Activated CD4-positive, alpha-beta T cell treated with anti-CD3 and anti-CD28 coated beads, Interleukin-10, Interleukin-2, amounts not matched to agents 100 ng/mL and 50 ng/mL, durations not matched to agents 16 hours and 8 hours (primary cell): ENCODE data around the gene HPS5.
A peak's percentile ranks its signal among the peaks of the same experiment; 100 is the strongest.
"Not testable (repeated sequence)": the region's sequence is repeated elsewhere in the genome, so short reads cannot be mapped to it uniquely, and the experiment has no call there.

Source experiments
- DNase-seq: peaks from one replicate; pipeline ENCODE4 v3.0.0-alpha.2; 2020

HPS5 gene

DNA sequence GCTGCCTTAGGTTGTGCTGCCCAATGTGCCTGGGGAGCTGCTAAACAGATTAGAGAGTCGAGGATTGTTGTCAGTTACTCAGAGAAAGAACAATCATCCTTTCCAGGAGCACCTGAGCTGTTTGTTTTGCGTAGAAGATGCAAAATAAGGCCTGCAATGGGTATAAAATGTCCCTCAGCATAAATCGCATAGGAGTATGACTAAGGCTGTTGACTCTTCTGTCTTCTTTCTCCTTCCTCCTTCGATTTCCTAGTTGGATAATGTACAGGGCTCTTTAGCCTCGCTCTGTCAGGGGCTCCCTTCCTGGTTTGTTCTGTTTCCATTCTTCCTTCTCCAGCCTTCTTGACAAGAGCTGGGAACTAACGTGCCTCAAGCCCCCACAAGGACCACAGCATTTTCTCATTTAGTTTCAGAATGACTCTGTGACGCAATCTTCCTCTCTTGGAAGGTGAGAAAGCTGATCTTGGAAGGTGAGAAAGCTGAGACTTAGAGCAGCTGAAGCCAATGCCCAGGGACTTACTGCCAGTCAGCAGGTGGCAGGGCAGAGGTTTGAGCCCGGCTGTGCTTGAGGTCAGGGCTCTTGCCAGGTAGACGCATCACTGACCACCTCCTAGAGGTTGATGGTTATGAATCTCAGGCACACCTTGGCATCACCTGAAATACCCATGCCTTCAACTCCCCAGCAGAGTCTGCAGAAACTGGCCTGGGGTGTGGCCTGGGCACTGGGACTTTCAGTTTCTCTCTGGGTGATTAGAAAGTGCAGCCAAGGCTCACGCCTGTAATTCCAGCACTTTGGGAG is 54.4 kb downstream of the HPS5 start:
- not testable (repeated sequence) for DNase-seq

DNA sequence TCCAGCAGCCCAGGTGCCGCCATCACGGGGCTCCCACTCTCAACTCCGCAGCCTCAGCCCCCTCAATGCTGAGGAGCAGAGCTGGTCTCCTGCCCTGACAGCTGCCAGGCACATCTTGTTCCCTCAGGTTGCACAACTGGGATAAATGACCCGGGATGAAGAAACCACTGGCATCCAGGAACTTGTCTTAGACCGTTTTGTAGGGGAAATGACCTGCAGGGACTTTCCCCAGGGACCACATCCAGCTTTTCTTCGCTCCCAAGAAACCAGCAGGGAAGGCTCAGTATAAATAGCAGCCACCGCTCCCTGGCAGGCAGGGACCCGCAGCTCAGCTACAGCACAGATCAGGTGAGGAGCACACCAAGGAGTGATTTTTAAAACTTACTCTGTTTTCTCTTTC is 56.0 kb downstream of the HPS5 start, which contains the start of gene SAA1:
SAA1 (plus strand) TSS at position 316 of the 400 bp plus-strand sequence. CDS start 624 bp downstream, outside the sequence.
- no peak for DNase-seq

DNA sequence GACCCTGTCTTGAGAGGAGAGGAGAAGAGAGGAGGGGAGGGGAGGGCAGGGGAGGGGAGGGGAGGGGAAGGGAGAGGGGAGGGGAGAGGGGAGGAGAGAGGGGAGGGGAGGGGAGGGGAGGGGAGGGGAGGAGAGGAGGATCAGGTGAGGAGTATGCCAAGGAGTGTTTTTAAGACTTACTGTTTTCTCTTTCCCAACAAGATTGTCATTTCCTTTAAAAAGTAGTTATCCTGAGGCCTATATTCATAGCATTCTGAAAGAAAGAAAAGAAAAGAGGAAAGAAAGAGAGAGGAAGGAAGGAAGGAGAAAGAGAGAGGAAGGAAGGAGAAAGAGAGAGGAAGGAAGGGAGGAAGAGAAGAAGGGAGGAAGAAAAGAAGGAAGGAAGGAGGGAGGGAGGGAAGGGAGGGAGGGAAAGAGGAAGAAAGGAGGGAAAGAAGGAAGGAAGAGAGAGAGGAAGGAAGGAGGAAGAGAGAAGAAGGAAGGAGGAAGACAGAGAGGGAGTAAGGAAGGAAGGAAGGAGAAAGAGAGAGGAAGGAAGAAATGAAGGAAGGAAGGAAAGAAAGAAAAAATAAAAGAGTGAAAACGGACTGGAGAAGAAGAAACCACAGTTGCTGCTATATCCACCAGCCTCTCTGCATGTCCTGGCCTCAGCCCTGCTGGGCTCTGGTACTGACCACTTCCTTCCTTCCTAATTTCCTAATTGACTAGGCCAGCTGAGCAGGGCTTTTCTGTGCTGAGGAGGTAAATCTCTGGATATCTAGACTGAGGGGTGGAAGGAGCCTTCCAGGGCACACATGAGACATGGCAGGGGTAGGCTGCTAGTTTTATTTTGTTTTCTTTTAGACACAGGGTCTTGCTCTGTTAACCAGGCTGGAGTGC is 57.0 kb downstream of the HPS5 start:
- no peak for DNase-seq

DNA sequence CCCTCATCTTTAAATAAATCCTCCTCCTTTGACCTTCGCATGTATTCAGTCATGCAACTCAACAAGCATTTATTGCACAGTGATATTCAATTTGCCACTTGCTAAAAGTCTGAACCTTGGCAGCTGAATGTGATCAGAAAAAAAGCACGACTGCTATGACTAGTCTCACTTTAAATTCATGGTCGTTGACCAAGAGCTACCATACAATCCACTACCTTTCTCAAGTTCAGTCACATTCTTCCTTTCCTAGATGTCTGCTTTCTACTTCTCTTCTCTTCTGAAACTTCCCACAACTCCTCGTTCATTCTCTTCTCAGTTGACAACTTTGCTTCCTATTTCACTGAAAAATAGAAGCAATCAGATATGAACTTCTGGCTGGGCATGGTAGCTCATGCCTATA is 57.9 kb downstream of the HPS5 start:
- DNase-seq, result peak; percentile 50

- DNase-seq, result not testable (repeated sequence)
Observed at GRCh38 chr11:18262681-18263350, 59.1 kb downstream of the HPS5 start.

DNA sequence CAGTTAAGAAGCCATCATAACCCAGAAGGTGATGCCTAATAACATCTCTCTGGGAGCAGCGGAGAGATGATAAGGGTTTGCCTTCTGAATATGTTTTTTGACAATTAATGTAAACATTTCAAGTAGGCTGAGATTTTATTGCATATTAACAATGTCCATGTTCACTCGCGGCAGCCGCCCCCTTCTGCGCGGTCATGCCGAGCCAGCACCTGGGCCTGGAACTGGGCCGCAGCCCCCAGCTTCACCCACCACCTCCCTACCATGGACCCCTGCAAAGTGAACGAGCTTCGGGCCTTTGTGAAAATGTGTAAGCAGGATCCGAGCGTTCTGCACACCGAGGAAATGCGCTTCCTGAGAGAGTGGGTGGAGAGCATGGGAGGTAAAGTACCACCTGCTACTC is 60.2 kb downstream of the HPS5 start:
- DNase-seq, result no peak

DNA sequence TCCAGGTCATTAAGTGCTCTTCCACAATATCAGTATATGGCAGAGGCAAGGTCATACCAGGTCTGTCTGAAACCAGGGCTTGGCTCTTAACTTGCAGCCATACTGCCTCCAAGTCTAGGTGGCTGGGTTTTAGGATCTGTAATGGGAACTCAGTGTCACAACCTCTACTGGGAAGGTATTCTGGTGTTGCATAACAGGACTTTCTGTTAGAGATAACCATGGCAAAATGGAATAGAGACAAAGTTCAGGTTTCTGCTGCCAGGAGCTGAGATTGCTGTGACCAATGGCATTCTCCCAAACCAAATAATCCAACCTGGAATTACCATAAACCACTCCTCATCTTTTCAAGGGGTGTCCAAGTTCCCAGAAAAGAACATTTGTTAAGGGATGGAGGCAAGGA is 62.7 kb downstream of the HPS5 start:
- DNase-seq, result no peak

GRCh38 chr11:18254781-18255361 is 67.1 kb downstream of the HPS5 start:
- no peak for DNase-seq

- no peak for DNase-seq
Observed at GRCh38 chr11:18253778-18254338, 68.1 kb downstream of the HPS5 start.

DNA sequence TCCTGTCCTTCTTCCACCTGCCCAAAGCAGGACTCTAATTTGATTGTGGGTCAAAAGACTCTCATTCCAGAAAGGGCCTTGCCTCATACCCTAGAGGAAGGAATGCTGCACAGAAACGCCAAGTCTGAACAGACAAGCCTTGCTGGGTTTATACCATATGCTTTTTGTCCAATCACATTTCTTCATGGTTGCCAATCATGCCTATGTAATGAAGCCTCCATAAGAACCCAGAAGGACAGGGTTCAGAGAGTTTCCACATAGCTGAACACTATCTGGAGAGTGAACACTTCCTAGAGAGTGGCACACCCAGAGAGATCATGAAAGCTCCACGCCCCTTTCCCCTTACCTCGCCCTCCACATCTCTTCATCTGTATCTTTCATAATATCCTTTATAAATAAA is 68.7 kb downstream of the HPS5 start:
- DNase-seq, result no peak

- no peak for DNase-seq
Observed at GRCh38 chr11:18248561-18248960, 73.4 kb downstream of the HPS5 start, which contains the start of gene SAA2. SAA2 (minus strand) TSS chr11:18248668; CDS start chr11:18248011, 657 bp downstream.

- DNase-seq, result not testable (repeated sequence)
Observed at GRCh38 chr11:18247191-18247581, 74.8 kb downstream of the HPS5 start.

- DNase-seq, result peak; percentile 76
Observed at GRCh38 chr11:18246379-18247190, 75.4 kb downstream of the HPS5 start.

- no peak for DNase-seq
Observed at GRCh38 chr11:18245396-18245795, 76.5 kb downstream of the HPS5 start.

GRCh38 chr11:18243783-18244362 is 78.1 kb downstream of the HPS5 start:
- DNase-seq, result peak; percentile 86

- DNase-seq, result no peak
Observed at GRCh38 chr11:18239655-18240054, 82.3 kb downstream of the HPS5 start.

GRCh38 chr11:18236664-18237356 is 85.1 kb downstream of the HPS5 start, which contains the start of gene SAA4:
SAA4 (minus strand) TSS chr11:18236802; CDS start chr11:18235926, 876 bp downstream.
- no peak for DNase-seq

GRCh38 chr11:18235394-18236334 is 86.3 kb downstream of the HPS5 start:
- no peak for DNase-seq

DNA sequence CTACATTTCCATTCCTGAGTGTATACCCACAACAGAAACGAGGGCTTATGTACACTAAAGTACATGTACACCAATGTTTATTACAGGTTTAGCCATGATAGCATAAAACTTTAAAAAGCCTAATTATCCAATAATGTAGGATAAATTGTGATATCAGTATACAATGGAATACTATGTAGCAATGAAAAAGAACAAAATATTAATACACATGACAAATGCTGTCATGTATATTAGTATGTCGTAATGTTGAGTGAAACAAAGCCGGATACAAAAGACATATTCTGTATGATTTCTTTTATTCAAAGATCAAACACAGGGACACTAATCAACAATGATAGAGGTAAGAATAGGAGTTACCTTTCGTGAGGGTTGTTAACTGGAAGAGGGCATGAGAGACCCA is 88.0 kb downstream of the HPS5 start:
- no peak for DNase-seq
